GM21786 (cell line): ENCODE measurements around the gene FAM135A.
A peak's percentile ranks its signal among the peaks of the same experiment; 100 is the strongest.

Experiments used
- ATAC-seq: cut with Tn5 transposase; IDR thresholded peaks from one replicate; pipeline ENCODE4 v1.9.1; 2021; ENCODE audit not compliant: unreplicated experiment

The FAM135A gene

GRCh38 chr6:70413114-70413991, at the start of gene FAM135A:
Gene FAM135A (plus strand): TSS chr6:70413508. CDS start chr6:70428343, 14,835 bp downstream.
- peak; percentile 83 for ATAC-seq

- ATAC-seq, result no peak
These were observed 49.4 kb upstream of the FAM135A start for GRCh38 chr6:70363741-70364493.

GRCh38 chr6:70369332-70369950, 43.9 kb upstream of the FAM135A start:
- ATAC-seq, result peak; percentile 87

GRCh38 chr6:70370496-70370895, 42.8 kb upstream of the FAM135A start:
- no peak for ATAC-seq

GRCh38 chr6:70371454-70372105, 41.7 kb upstream of the FAM135A start:
- no peak for ATAC-seq

- no peak for ATAC-seq
These were observed 38.1 kb upstream of the FAM135A start for GRCh38 chr6:70375166-70375565.

GRCh38 chr6:70375882-70376281, 37.4 kb upstream of the FAM135A start:
- ATAC-seq, result no peak

- no peak for ATAC-seq
These were observed 36.7 kb upstream of the FAM135A start for GRCh38 chr6:70376628-70377027.

- no peak for ATAC-seq
These were observed 35.9 kb upstream of the FAM135A start for GRCh38 chr6:70377372-70377771.

GRCh38 chr6:70379473-70380013, 33.8 kb upstream of the FAM135A start:
- ATAC-seq, result no peak

- peak; percentile 92 for ATAC-seq
These were observed 33.1 kb upstream of the FAM135A start for GRCh38 chr6:70380252-70380651.

- no peak for ATAC-seq
These were observed 32.4 kb upstream of the FAM135A start for GRCh38 chr6:70380771-70381416.

- ATAC-seq, result no peak
These were observed 31.9 kb upstream of the FAM135A start for GRCh38 chr6:70381417-70381782.

GRCh38 chr6:70385901-70386300, 27.4 kb upstream of the FAM135A start:
- ATAC-seq, result no peak

- no peak for ATAC-seq
These were observed 24.5 kb upstream of the FAM135A start for GRCh38 chr6:70388814-70389213.

- ATAC-seq, result no peak
These were observed 24.0 kb upstream of the FAM135A start for GRCh38 chr6:70389261-70389660.

- ATAC-seq, result no peak
These were observed 23.2 kb upstream of the FAM135A start for GRCh38 chr6:70390067-70390466.

- ATAC-seq, result no peak
These were observed 21.8 kb upstream of the FAM135A start for GRCh38 chr6:70391492-70391891.

GRCh38 chr6:70394518-70395300, 18.6 kb upstream of the FAM135A start:
- no peak for ATAC-seq

GRCh38 chr6:70395301-70395672, 18.0 kb upstream of the FAM135A start:
- no peak for ATAC-seq
